Subcutaneous abdominal adipose tissue (tissue), 5 donors: Measurements from ENCODE around the gene KCNF1.

Experiments
- H3K27ac ChIP-seq: one replicate; pipeline ENCODE4 v1.7.0; 2013; ENCODE audit warnings: low read depth, mild to moderate bottlenecking, inconsistent platforms, low read length, moderate library complexity
- H3K27me3 ChIP-seq, 5 donors: one replicate each; pipeline ENCODE4 v1.7.0; 2013; ENCODE audit warnings: low read length in 5 of 5, inconsistent platforms in 1 of 5; ENCODE audit not compliant: control insufficient read depth in 5 of 5, insufficient read depth in 4 of 5
- H3K36me3 ChIP-seq, 5 donors: one replicate each; pipeline ENCODE4 v1.7.0; 2013; ENCODE audit warnings: low read length in 5 of 5; ENCODE audit not compliant: control insufficient read depth in 5 of 5, insufficient read depth in 5 of 5
- H3K4me1 ChIP-seq, 5 donors: one replicate each; pipeline ENCODE4 v1.7.0; 2013; ENCODE audit warnings: low read length in 5 of 5, mild to moderate bottlenecking in 3 of 5, moderate library complexity in 1 of 5; ENCODE audit not compliant: control insufficient read depth in 5 of 5, insufficient read depth in 5 of 5
- H3K4me3 ChIP-seq, 5 donors: one replicate each; pipeline ENCODE4 v1.7.0; 2013; ENCODE audit warnings: low read length in 5 of 5, low read depth in 1 of 5
- H3K9ac ChIP-seq, 5 donors: one replicate each; pipeline ENCODE4 v1.7.0; 2013; ENCODE audit warnings: low read length in 5 of 5, mild to moderate bottlenecking in 4 of 5, moderate library complexity in 3 of 5
- H3K9me3 ChIP-seq, 5 donors: one replicate each; pipeline ENCODE4 v1.7.0; 2013; ENCODE audit warnings: low read length in 5 of 5; ENCODE audit not compliant: control insufficient read depth in 5 of 5
- donor health status: healthy.
- donor health status: healthy.
- donor health status: healthy.
- donor health status: healthy.
- donor health status: healthy.

The KCNF1 gene

DNA sequence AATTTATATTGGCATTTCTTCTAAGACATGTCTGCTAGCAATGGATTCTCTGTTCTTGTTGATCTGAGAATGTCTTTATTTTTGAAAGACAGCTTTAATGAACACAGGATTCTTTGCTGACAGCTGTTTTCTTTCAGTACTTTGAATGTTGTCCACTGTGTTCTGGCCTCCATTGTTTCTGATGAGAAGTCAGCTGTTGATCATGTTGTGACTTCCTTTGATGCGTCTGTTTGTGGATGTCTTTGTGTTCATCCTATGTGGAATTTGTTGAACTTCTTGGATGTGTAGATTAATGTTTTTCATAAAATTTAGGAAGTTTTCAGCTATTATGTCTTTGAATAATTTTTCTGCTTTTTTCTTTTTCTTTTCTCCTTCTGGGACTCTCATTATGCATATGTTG lies 39.8 kb upstream of the KCNF1 start:
- H3K27me3 ChIP-seq: peaks cover 0 to 7% (median 0%) of the 10 kb centered on the region in 5 donors
- no peaks in the 10 kb centered on the region for H3K4me1 ChIP-seq
- H3K9me3 ChIP-seq: peaks cover 0 to 7% (median 3%) of the 10 kb centered on the region in 5 donors
- H3K9ac ChIP-seq: no peak overlapping the region
- H3K4me3 ChIP-seq: no peak overlapping the region
- H3K36me3 ChIP-seq: no peaks in the 10 kb centered on the region
- no peak overlapping the region for H3K27ac ChIP-seq

DNA sequence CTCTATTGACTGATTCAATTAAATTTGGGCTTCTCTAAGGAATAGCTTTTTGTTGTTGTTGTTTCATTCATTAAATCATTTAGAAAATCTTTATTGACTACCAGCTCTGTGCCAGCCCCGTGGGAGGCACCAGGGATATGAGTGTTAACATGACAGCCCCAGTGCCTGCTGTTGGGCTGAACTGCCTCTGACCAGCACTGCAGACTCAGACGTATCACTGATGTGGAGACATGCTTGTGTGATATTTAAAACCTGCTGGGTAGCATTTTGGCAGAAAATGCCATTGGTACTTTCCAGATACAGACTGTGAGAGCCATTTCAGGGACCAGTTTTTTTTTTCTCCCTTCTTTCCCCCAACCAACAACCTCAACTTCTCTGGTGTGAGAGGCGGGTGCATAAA lies 38.6 kb upstream of the KCNF1 start:
- no peaks in the 10 kb centered on the region for H3K36me3 ChIP-seq
- no peak overlapping the region for H3K9ac ChIP-seq
- peaks cover 0 to 7% (median 3%) of the 10 kb centered on the region in 5 donors for H3K9me3 ChIP-seq
- peaks cover 0 to 6% (median 0%) of the 10 kb centered on the region in 5 donors for H3K27me3 ChIP-seq
- no peak overlapping the region for H3K4me3 ChIP-seq
- no peak overlapping the region for H3K27ac ChIP-seq
- H3K4me1 ChIP-seq: no peaks in the 10 kb centered on the region

DNA sequence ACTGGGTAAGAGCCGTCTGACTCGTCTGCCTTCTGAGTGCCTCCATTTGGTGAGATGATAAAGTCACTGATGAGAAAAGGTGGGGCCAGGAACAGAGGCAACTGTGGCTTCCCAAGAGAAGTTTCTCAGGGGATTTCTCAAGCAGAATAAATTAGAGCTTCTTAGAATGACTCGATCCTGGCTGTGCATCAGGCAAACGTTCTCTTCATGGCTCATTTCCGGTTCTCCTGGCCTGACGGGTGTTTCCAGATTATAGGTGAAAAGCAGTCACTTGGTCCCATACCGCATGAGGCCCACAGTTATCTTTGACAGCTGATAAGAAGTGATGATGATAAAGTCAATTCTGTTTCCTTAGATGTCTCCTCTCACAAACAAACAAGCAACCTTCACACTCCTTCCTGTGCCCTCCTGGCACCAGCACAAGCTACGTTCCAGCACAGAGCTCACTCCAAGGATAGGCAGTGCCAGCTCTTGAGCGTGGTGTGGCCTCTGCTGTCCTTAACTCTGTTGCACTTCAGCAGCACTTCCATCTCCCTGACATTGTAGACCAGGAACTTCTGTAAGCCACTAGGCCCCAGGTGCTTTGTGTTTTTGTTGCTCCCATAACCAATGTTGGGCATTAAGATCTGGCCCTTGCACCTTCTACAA lies 37.8 kb upstream of the KCNF1 start:
- H3K4me1 ChIP-seq: no peaks in the 10 kb centered on the region
- no peak overlapping the region for H3K9ac ChIP-seq
- H3K27ac ChIP-seq: no peak overlapping the region
- peaks cover 0 to 7% (median 3%) of the 10 kb centered on the region in 5 donors for H3K9me3 ChIP-seq
- H3K36me3 ChIP-seq: no peaks in the 10 kb centered on the region
- H3K27me3 ChIP-seq: peaks cover 0 to 5% (median 0%) of the 10 kb centered on the region in 5 donors
- H3K4me3 ChIP-seq: no peak overlapping the region

DNA sequence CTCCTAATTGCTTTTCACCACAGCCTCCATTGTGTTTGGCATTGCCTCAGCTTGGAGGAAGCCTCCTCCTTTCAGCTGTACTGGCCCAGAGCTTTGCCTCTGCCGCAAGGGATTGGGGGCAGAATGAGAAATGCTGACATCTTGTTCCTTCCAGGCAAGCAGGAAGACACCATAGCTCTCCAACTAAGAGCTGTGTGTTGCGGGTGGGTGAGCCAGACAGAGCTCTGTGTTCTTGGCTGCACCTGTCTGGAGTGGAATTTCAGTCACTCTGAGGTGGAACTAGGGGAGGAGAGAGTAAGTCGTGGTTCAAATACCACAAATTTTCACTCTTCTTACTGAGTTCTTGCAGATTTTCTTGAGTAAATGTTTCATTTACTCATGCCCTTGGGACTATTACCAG lies 36.6 kb upstream of the KCNF1 start:
- H3K36me3 ChIP-seq: no peaks in the 10 kb centered on the region
- no peak overlapping the region for H3K4me3 ChIP-seq
- no peaks in the 10 kb centered on the region for H3K4me1 ChIP-seq
- H3K9ac ChIP-seq: no peak overlapping the region
- peaks cover 0 to 8% (median 0%) of the 10 kb centered on the region in 5 donors for H3K27me3 ChIP-seq
- H3K9me3 ChIP-seq: peaks cover 0 to 7% (median 3%) of the 10 kb centered on the region in 5 donors
- no peak overlapping the region for H3K27ac ChIP-seq

DNA sequence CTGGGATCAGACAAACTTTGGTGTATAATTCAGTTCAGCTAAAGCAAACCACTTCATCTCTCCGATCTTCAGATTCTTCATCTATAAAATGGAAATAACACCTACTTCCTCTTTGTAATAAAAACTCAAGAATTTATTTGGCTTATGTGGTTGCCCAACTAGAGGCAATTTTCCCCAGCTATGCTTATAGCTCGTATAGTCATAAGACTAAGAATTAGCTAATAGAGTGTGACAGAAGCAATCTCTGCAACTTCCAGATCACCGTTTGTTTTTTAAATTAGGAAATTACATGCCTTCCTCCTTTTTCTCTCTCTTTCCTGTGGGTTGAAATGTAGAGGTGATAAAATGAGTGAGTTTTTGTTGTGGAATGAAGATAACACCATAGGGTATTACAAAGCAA lies 35.3 kb upstream of the KCNF1 start:
- Histone ChIP-seq H3K27ac (no peak overlapping the region), H3K9me3 (peaks cover 0 to 7% (median 3%) of the 10 kb centered on the region in 5 donors), H3K9ac (no peak overlapping the region)

DNA sequence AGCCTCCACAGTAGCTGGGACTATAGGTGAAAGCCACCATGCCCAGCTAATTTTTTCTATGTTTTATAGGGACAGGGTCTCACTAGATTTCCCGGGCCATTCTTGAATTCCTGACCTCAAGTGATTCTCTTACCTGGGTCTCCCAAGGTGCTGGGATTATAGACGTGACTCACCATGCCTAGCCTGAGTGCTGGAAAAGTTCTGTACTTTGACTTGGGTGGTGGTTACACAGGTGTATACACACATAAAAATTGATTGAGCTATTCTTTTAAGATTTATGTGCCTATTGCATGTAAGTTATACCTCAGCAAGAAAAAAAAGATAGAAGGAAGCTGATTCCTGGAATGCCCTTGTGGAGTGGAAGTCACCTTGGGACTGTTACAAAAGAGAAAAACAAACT lies 34.8 kb upstream of the KCNF1 start:
- no peak overlapping the region for H3K9ac ChIP-seq
- H3K4me1 ChIP-seq: no peaks in the 10 kb centered on the region
- peaks cover 0 to 5% (median under 1%) of the 10 kb centered on the region in 5 donors for H3K9me3 ChIP-seq
- peaks cover 0 to 8% (median 0%) of the 10 kb centered on the region in 5 donors for H3K27me3 ChIP-seq
- H3K27ac ChIP-seq: no peak overlapping the region
- H3K36me3 ChIP-seq: no peaks in the 10 kb centered on the region
- H3K4me3 ChIP-seq: no peak overlapping the region

More for the DNA sequence above, 35.3 kb upstream of the KCNF1 start:
- no peaks in the 10 kb centered on the region for H3K36me3 ChIP-seq
- H3K4me3 ChIP-seq: no peak overlapping the region
- no peaks in the 10 kb centered on the region for H3K4me1 ChIP-seq
- H3K27me3 ChIP-seq: peaks cover 0 to 8% (median 0%) of the 10 kb centered on the region in 5 donors

DNA sequence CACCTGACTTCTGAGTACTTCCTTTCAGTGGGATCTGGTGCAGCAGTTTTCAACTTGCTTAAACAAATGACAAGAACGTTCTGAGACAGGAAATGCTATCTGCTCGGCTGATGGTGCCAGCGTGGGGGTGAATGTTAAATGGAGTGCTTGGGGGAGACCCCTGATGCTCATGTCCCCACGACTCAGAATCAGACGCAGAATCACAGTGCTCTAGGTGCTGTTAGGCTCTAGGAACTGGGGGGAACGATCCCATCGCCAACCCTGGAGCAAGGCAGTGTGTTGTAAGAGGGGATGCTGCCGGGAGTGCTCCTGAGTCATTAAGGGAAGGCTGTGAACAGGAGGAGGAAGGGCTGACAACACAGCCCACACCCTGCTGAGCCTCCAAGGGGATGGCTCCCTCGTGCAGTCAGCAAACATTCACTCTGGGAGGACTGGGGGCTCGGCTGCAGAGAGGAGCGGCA lies 34.1 kb upstream of the KCNF1 start:
- Histone ChIP-seq H3K4me3 (no peak overlapping the region), H3K9me3 (no peaks in the 10 kb centered on the region), H3K9ac (no peak overlapping the region), H3K4me1 (no peaks in the 10 kb centered on the region), H3K27ac (no peak overlapping the region), H3K36me3 (no peaks in the 10 kb centered on the region), H3K27me3 (peaks cover 0 to 8% (median 0%) of the 10 kb centered on the region in 5 donors)

DNA sequence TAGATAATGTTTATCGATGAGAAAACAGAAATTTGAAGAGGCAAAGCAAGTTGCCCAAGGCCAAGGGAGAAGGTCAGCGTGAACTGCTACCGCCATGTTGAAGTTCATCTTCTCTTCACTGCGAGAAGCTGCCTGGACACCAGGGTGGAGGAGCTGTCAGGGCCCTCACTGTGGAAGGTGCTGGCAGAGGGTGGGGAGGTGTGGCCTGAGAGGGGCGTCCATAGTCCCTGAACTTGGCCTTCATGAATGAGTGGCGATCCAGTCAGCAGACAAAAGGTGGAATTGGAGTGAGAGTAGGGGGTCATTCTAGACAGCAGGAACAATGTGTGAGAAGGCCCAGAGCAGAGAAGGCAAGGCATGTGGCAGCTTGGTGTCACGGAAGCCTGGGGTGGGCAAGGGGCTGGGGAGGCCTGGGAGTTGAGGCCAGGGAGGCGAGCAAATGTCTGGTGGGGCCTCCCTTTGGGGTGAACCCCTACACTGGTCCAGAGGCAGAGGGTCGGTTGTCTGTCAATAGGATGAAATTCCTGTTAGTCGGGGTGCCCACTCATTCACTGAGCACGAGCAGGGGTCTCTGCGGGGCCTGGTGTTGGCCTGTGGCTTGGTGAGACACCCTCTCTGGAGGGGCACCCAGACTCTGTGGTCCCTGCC lies 33.3 kb upstream of the KCNF1 start:
- Histone ChIP-seq H3K9ac (no peak overlapping the region), H3K9me3 (no peaks in the 10 kb centered on the region), H3K4me3 (no peak overlapping the region), H3K4me1 (no peaks in the 10 kb centered on the region), H3K27me3 (peaks cover 0 to 8% (median 0%) of the 10 kb centered on the region in 5 donors), H3K27ac (no peak overlapping the region), H3K36me3 (no peaks in the 10 kb centered on the region)

DNA sequence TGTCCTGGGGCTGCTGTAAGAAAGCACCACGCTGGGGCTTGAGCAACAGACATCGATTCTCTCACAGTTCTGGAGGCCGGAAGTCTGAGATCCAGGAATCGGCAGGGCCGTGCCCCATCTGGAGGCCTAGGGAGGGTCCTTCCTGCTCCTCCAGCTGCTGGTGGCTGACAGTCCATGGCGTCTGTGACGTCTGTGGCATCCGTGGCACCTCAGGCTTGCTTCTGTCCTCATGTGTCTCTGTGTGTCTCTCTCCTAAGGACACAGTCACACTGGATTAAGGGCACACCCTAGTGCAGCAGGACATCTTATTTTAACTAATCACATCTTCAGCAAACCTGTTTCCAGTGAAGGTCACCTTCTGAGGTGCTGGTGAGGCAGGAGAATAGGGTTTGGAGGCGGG lies 32.6 kb upstream of the KCNF1 start:
- no peaks in the 10 kb centered on the region for H3K36me3 ChIP-seq
- no peaks in the 10 kb centered on the region for H3K9me3 ChIP-seq
- H3K27me3 ChIP-seq: peaks cover 0 to 8% (median 0%) of the 10 kb centered on the region in 5 donors
- H3K4me1 ChIP-seq: peaks cover 0 to 7% (median 3%) of the 10 kb centered on the region in 5 donors
- H3K4me3 ChIP-seq: no peak overlapping the region
- H3K9ac ChIP-seq: no peak overlapping the region
- no peak overlapping the region for H3K27ac ChIP-seq
